Activated CD4-positive, alpha-beta memory T cell treated with anti-CD3 and anti-CD28 coated beads for 36 hours (primary cell): ENCODE results near the gene GET3. TPM values are rescaled to one million over a fixed set of nuclear protein-coding genes. Genes with fewer than 3 reads are reported as not detected.

Source experiments
- CTCF ChIA-PET: fragments of 350-600 bp; sonication (Branson Sonifier 250); formaldehyde crosslinking; loops from one replicate; lab custom pipeline; 2021; ENCODE audit warnings: antibody characterized with exemption, inconsistent platforms; lab: Charles Lee
- POLR2A ChIA-PET: fragments of 350-600 bp; sonication (Branson Sonifier 250); formaldehyde crosslinking; loops from one replicate; lab custom pipeline; 2021; ENCODE audit warnings: antibody characterized with exemption; lab: Charles Lee
- DNase-seq: peaks from one replicate; pipeline ENCODE4 v3.0.0-alpha.2; 2020
- H3K27ac Mint-ChIP-seq: one replicate; pipeline ENCODE4 v1.8.0; 2021; ENCODE audit warnings: mixed read lengths
- H3K27me3 Mint-ChIP-seq: one replicate; pipeline ENCODE4 v1.8.0; 2021; ENCODE audit warnings: mixed read lengths
- H3K36me3 Mint-ChIP-seq: one replicate; pipeline ENCODE4 v1.8.0; 2021; ENCODE audit warnings: mixed read lengths
- H3K4me1 Mint-ChIP-seq: one replicate; pipeline ENCODE4 v1.8.0; 2021; ENCODE audit warnings: low read depth, mixed read lengths
- H3K4me3 Mint-ChIP-seq: one replicate; pipeline ENCODE4 v1.8.0; 2021; ENCODE audit warnings: mild to moderate bottlenecking, mixed read lengths
- H3K9me3 Mint-ChIP-seq: one replicate; pipeline ENCODE4 v1.8.0; 2021; ENCODE audit warnings: mixed read lengths
- intact Hi-C: fragments of 100-400 bp; cut with micrococcal nuclease; formaldehyde crosslinking; loops from one replicate; pipeline ENCODE4 v1.15.1; 2023
- total RNA-seq, 2 experiments: library from RNA; stranded (reverse); gene quantifications; one replicate each; pipeline ENCODE4 v1.2.3, GENCODE V29; 2021

The GET3 gene
- total RNA-seq, 2 experiments from 2014 or later: 54.2 TPM

DNA sequence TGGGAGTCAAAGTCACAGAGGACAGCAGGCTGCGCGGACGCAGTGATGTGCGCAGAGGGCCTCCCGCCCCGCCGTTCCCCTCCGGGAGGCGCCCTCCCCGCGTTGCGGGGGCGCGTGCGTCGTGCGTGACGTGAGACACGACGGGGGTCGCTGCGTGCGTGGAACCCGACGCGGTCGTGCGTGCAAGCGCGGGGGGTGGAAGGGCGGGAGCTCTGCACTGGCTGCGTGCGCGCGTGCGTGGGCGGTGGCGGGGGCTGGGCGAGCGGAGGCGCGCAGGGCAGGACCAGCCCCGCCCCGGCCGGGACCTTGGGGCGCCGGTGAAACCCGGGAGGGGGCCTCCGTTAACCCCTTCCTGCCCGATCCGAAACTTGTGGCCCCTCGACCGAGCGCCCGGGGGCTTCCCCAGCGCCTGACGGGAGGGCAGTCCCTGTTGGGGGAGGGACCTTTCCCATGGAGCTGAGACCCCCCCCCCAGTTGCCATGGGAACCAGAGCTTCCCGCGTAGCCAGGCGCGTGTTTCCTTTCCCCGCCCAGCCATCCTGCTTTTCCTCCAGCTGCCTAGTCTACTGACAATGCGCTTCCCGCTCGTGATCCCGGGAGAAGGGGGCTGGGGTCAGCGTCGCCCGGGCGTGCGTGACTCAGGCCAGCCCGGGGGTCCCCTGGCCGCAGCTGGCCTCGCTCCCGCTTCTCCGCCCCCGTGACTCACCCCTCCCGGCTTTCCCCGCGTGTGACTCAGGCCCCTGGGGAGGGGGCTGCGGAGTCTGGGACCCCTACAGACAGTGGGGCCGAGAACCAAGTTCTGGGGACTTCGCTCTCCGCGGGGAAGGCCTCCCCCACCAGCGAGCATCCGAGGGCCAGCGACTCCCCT is 45.4 kb downstream of the GET3 start:
- Mint-ChIP-seq H3K4me3 (no peak overlapping the region), H3K4me1 (peaks cover 30% of the 10 kb centered on the region), H3K27ac (no peak overlapping the region), H3K9me3 (no peaks in the 10 kb centered on the region), H3K27me3 (no peaks in the 10 kb centered on the region), H3K36me3 (no peaks in the 10 kb centered on the region)
- CTCF ChIA-PET: interaction anchor here (0.6 to 3.4 kb wide), 10 partner anchors 9 to 451 kb away, joined by 3 to 32 read pairs (median 4); partner anchors contain the start of gene JUNB
- peak; percentile 92 for DNase-seq
- intact Hi-C loops: loop anchor here (1.0 kb wide), 1 partner anchor 9 kb away; the partner anchor contains the start of gene JUNB
- POLR2A ChIA-PET: interaction anchor here (0.7 to 3.5 kb wide), 5 partner anchors 9 to 370 kb away, joined by 3 to 87 read pairs (median 3); partner anchors contain the start of gene JUNB

- intact Hi-C loops: no loop called here
- POLR2A ChIA-PET: interaction anchor here (0.7 to 3.5 kb wide), 5 partner anchors 9 to 370 kb away, joined by 3 to 87 read pairs (median 3); partner anchors contain the start of gene JUNB
Measured at GRCh38 chr19:12783291-12783848, 46.1 kb downstream of the GET3 start.

GRCh38 chr19:12783849-12784393 is 46.6 kb downstream of the GET3 start:
- H3K9me3 Mint-ChIP-seq: no peaks in the 10 kb centered on the region
- CTCF ChIA-PET: interaction anchor here (1.0 to 3.4 kb wide), 2 partner anchors 12 to 101 kb away, joined by 4 to 32 read pairs; no protein-coding TSS in a partner anchor
- H3K4me3 Mint-ChIP-seq: no peak overlapping the region
- POLR2A ChIA-PET: interaction anchor here (2.0 to 3.5 kb wide), 2 partner anchors 8 to 11 kb away, joined by 18 to 87 read pairs; partner anchors contain the start of gene JUNB
- peak; percentile 64 for DNase-seq
- intact Hi-C loops: no loop called here
- H3K4me1 Mint-ChIP-seq: peaks cover 29% of the 10 kb centered on the region
- no peaks in the 10 kb centered on the region for H3K36me3 Mint-ChIP-seq
- H3K27me3 Mint-ChIP-seq: no peaks in the 10 kb centered on the region
- H3K27ac Mint-ChIP-seq: no peak overlapping the region

More at GRCh38 chr19:12783291-12783848, 46.1 kb downstream of the GET3 start:
- CTCF ChIA-PET: interaction anchor here (0.6 to 3.4 kb wide), 7 partner anchors 8 to 452 kb away, joined by 3 to 32 read pairs (median 5); partner anchors contain the start of gene JUNB
- no peak overlapping the region for H3K27ac Mint-ChIP-seq
- no peaks in the 10 kb centered on the region for H3K36me3 Mint-ChIP-seq
- peaks cover 32% of the 10 kb centered on the region for H3K4me1 Mint-ChIP-seq
- H3K9me3 Mint-ChIP-seq: no peaks in the 10 kb centered on the region
- no peak overlapping the region for H3K4me3 Mint-ChIP-seq
- DNase-seq: peak; percentile 90
- no peaks in the 10 kb centered on the region for H3K27me3 Mint-ChIP-seq

GRCh38 chr19:12784394-12784870 is 47.1 kb downstream of the GET3 start:
- Mint-ChIP-seq H3K27me3 (no peaks in the 10 kb centered on the region), H3K9me3 (no peaks in the 10 kb centered on the region), H3K36me3 (peaks cover 2% of the 10 kb centered on the region), H3K27ac (no peak overlapping the region), H3K4me1 (peaks cover 23% of the 10 kb centered on the region), H3K4me3 (no peak overlapping the region)
- ChIA-PET POLR2A (no interaction called here), CTCF (no interaction called here)
- DNase-seq: peak; percentile 57
- intact Hi-C loops: no loop called here

DNA sequence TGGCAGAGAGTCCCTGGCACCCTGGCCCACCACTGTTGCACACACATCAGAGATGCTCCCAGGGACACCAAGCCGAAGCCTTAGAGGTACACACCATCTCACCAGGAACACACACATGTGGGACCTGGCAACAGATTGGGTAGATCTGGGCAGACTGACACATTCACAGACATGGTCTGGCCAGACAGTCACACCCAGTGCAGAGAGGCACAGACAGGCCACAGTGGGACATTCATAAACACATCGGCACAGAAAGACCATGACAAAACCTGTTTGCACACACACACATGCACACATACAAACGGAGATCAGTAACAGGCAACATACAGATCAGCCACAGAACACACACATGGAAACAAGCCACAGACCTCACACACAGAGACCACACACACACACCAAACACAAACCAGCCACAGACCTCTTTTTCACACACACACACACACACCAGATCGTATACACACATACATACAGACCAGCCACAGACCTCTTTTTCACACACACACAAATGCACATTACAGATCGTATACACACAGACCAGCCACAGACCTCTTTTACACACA is 47.7 kb downstream of the GET3 start:
- CTCF ChIA-PET: interaction anchor here (5.0 kb wide), 1 partner anchor 7 kb away, joined by 41 read pairs; no protein-coding TSS in a partner anchor
- H3K27me3 Mint-ChIP-seq: no peaks in the 10 kb centered on the region
- H3K9me3 Mint-ChIP-seq: no peaks in the 10 kb centered on the region
- intact Hi-C loops: no loop called here
- H3K4me3 Mint-ChIP-seq: no peak overlapping the region
- peak; percentile 58 for DNase-seq
- H3K27ac Mint-ChIP-seq: no peak overlapping the region
- H3K36me3 Mint-ChIP-seq: peaks cover 2% of the 10 kb centered on the region
- POLR2A ChIA-PET: no interaction called here
- peaks cover 22% of the 10 kb centered on the region for H3K4me1 Mint-ChIP-seq

GRCh38 chr19:12785431-12786031 is 48.2 kb downstream of the GET3 start:
- Mint-ChIP-seq H3K27ac (no peak overlapping the region), H3K27me3 (no peaks in the 10 kb centered on the region), H3K9me3 (no peaks in the 10 kb centered on the region), H3K36me3 (peaks cover 2% of the 10 kb centered on the region), H3K4me1 (peaks cover 19% of the 10 kb centered on the region), H3K4me3 (no peak overlapping the region)
- ChIA-PET CTCF (interaction anchor here (2.1 to 5.0 kb wide), 2 partner anchors 8 to 19 kb away, joined by 6 to 41 read pairs; no protein-coding TSS in a partner anchor), POLR2A (no interaction called here)
- intact Hi-C loops: no loop called here
- DNase-seq: no peak

DNA sequence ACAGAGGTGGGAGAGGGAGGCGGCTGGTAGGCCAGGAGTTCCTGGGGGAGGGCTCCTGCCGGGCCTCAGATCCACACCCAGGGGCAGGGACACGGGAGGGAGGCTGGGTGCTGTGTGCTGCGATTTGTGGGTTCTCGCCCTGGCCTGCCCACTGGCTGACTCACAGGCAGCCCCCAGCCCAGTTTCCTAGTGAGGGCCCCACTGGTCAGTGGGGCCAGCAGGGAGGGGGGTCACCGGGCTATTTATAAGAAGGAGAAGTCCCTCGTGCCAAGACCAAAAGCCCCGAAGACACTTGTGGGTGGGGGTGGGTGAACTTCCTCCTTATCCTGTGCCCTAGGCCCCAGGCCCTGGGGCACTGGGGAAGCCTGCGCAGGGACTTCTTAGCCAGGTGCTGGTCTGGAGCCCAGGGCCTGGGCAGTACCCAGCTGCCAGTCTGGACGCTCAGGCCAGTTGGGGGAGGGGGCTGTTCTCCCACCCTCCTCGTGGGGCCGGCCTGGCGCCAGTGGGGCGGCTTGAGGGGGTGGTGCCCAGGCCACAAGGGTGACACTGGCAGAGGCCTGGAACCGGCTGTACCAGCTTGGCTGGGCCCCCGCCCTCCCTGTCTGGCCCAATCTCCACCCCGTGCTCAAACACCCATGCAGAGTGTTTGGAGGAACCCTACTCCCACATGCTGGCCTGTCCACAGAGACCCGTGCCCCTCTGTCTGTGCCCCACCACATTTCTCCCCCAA is 49.0 kb downstream of the GET3 start:
- intact Hi-C loops: no loop called here
- H3K9me3 Mint-ChIP-seq: no peaks in the 10 kb centered on the region
- peaks cover 4% of the 10 kb centered on the region for H3K36me3 Mint-ChIP-seq
- H3K4me1 Mint-ChIP-seq: peaks cover 19% of the 10 kb centered on the region
- DNase-seq: no peak
- H3K27me3 Mint-ChIP-seq: no peaks in the 10 kb centered on the region
- H3K27ac Mint-ChIP-seq: peak overlapping the region; percentile 96
- CTCF ChIA-PET: interaction anchor here (2.1 to 5.0 kb wide), 2 partner anchors 9 to 20 kb away, joined by 6 to 41 read pairs; no protein-coding TSS in a partner anchor
- H3K4me3 Mint-ChIP-seq: no peak overlapping the region
- POLR2A ChIA-PET: interaction anchor here (3.4 kb wide), 1 partner anchor 9 kb away, joined by 26 read pairs; no protein-coding TSS in a partner anchor

DNA sequence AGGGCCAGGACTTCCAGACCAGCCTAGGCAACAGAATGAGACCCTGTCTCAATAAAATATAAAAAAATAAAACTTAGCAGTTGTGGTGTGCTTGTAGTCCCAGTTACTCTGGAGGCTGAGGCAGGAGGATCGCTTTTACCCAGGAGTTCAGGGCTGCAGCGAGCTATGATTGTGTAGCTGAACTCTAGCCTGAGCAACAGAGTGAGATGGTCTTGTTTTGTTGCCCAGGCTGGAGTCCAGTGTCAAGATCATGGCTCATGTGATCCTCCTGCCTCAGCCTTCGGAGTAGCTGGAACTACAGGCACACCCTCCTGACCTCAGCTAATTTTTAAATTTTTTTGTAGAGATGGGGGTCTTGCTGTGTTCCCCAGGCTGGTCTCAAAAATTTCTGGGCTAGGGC is 49.7 kb downstream of the GET3 start:
- H3K4me1 Mint-ChIP-seq: peaks cover 14% of the 10 kb centered on the region
- H3K27me3 Mint-ChIP-seq: no peaks in the 10 kb centered on the region
- DNase-seq: no peak
- H3K4me3 Mint-ChIP-seq: no peak overlapping the region
- H3K36me3 Mint-ChIP-seq: peaks cover 9% of the 10 kb centered on the region
- POLR2A ChIA-PET: interaction anchor here (3.4 kb wide), 1 partner anchor 9 kb away, joined by 26 read pairs; no protein-coding TSS in a partner anchor
- intact Hi-C loops: no loop called here
- no peaks in the 10 kb centered on the region for H3K9me3 Mint-ChIP-seq
- CTCF ChIA-PET: interaction anchor here (2.1 to 5.0 kb wide), 2 partner anchors 9 to 21 kb away, joined by 6 to 41 read pairs; no protein-coding TSS in a partner anchor
- peak overlapping the region; percentile 96 for H3K27ac Mint-ChIP-seq

DNA sequence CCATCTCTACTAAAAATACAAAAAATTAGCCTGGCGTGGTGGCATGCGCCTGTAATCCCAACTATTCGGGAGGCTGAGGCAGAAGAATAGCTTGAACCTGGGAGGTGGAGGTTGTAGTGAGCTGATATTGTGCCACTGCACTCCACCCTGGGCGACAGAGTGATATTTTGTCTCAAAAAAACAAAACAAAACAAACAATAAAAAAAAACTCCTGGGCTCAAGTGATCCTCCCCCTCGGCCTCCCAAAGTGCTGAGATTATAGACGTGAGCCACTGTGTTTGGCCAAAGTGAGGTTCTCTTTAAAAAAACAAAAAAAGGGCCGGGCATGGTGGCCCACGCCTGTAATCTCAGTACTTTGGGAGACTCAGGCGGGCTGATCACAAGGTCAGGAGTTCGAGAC is 50.2 kb downstream of the GET3 start:
- intact Hi-C loops: no loop called here
- Mint-ChIP-seq H3K9me3 (no peaks in the 10 kb centered on the region), H3K4me3 (no peak overlapping the region), H3K36me3 (peaks cover 13% of the 10 kb centered on the region), H3K27me3 (no peaks in the 10 kb centered on the region), H3K4me1 (peaks cover 10% of the 10 kb centered on the region), H3K27ac (peak overlapping the region; percentile 96)
- POLR2A ChIA-PET: interaction anchor here (3.4 kb wide), 1 partner anchor 10 kb away, joined by 26 read pairs; no protein-coding TSS in a partner anchor
- CTCF ChIA-PET: interaction anchor here (0.7 to 5.0 kb wide), 3 partner anchors 9 to 21 kb away, joined by 3 to 41 read pairs (median 6); no protein-coding TSS in a partner anchor
- no peak for DNase-seq

DNA sequence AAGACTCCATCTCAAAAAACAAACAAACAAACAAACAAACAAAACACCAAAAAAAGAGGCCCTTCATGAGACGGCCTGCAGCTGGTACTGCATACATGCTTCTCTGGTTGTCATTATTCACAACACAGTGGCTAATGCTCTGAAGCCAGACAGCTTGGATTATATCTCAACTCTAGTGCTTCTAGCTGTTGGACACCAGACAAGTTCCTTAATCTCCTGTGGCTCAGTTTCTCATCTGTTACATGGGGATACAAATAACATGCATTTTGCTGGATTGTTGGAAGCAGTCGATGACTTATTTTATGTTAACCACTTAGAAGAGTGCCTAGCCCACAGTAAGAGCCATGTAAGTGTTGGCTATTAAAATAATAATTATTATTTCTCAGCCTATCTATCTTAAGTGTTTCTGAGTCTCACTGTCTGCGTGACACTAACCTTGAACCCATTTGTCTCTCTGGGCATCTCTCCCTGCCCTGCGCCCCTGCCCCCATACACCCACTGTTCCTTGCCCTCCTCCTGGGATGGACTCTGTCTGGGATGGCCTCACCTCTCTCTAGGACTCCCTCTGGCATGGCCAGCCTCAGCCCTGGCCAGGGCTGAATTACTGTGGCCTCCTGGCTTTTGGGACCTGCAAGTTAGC is 50.9 kb downstream of the GET3 start:
- ChIA-PET CTCF (interaction anchor here (0.7 to 5.0 kb wide), 7 partner anchors 8 to 31 kb away, joined by 3 to 41 read pairs (median 5); partner anchors contain the start of gene RNASEH2A), POLR2A (interaction anchor here (1.2 to 3.4 kb wide), 3 partner anchors 11 to 364 kb away, joined by 4 to 26 read pairs (median 4); no protein-coding TSS in a partner anchor)
- DNase-seq: no peak
- H3K27ac Mint-ChIP-seq: peak overlapping the region; percentile 96
- H3K4me1 Mint-ChIP-seq: peaks cover 10% of the 10 kb centered on the region
- intact Hi-C loops: no loop called here
- H3K36me3 Mint-ChIP-seq: peaks cover 20% of the 10 kb centered on the region
- no peaks in the 10 kb centered on the region for H3K27me3 Mint-ChIP-seq
- peak overlapping the region; percentile 94 for H3K4me3 Mint-ChIP-seq
- H3K9me3 Mint-ChIP-seq: no peaks in the 10 kb centered on the region
